Kidney (tissue), 14 donors: Measurements from ENCODE around the gene SPSB3. TPM values are rescaled to one million over a fixed set of nuclear protein-coding genes. Genes with fewer than 3 reads are reported as not detected.

Experiments
- DNase-seq, 5 donors: peaks; one replicate each; pipeline ENCODE4 v3.0.0-alpha.2; 2013 to 2020
- FAIRE-seq: peaks from 2 replicates; lab custom pipeline; 2012; peaks lifted over from hg19 to GRCh38; lab: Jason Lieb, UNC
- H3K27ac ChIP-seq, 2 donors: one replicate each; pipeline ENCODE4 v1.7.0; 2013; ENCODE audit warnings: low read depth in 2 of 2, low read length in 2 of 2, inconsistent platforms in 1 of 2
- H3K27me3 ChIP-seq: one replicate; pipeline ENCODE4 v1.7.1; 2013; ENCODE audit warnings: low read length, inconsistent platforms; ENCODE audit not compliant: control insufficient read depth, insufficient read depth
- H3K36me3 ChIP-seq, 3 donors: one replicate each; pipeline versions ENCODE4 v1.7.0 to v1.7.1; 2013; ENCODE audit warnings: low read length in 3 of 3, control low read depth in 1 of 3, inconsistent platforms in 1 of 3; ENCODE audit not compliant: insufficient read depth in 3 of 3, control insufficient read depth in 2 of 3
- H3K4me1 ChIP-seq, 3 donors: one replicate each; pipeline versions ENCODE4 v1.7.0 to v1.7.1; 2013; ENCODE audit warnings: low read length in 3 of 3, inconsistent platforms in 1 of 3, low read depth in 1 of 3; ENCODE audit not compliant: control insufficient read depth in 2 of 3, insufficient read depth in 2 of 3
- H3K4me3 ChIP-seq, 3 donors: one replicate each; pipeline versions ENCODE4 v1.7.0 to v1.8.1; 2013; ENCODE audit warnings: low read length in 3 of 3, control low read depth in 1 of 3, inconsistent platforms in 1 of 3
- H3K9ac ChIP-seq, 3 donors: one replicate each; pipeline versions ENCODE4 v1.7.0 to v1.7.1; 2013; ENCODE audit warnings: low read length in 3 of 3, control low read depth in 1 of 3, inconsistent platforms in 1 of 3
- H3K9me3 ChIP-seq, 3 donors: one replicate each; pipeline versions ENCODE4 v1.7.0 to v1.7.1; 2013; ENCODE audit warnings: low read length in 3 of 3, control low read depth in 1 of 3, inconsistent platforms in 1 of 3; ENCODE audit not compliant: control insufficient read depth in 2 of 3, insufficient read depth in 1 of 3
- CTCF ChIP-seq: IDR thresholded peaks from 3 replicates; pipeline ENCODE4 v1.5.1; 2012; ENCODE audit warnings: mild to moderate bottlenecking, moderate library complexity, borderline replicate concordance; ENCODE audit not compliant: insufficient read depth; ENCODE audit errors: extremely low read depth
- intact Hi-C: fragments of 100-400 bp; cut with DNase I; formaldehyde crosslinking; loops from one replicate; pipeline ENCODE4 v1.11.1; 2022
- polyA plus RNA-seq: library from polyadenylated mRNA; stranded (reverse); fragments of 350-450 nt; fragmentation: Illumina TruSeq; extraction: RNeasy Lipid Tissue Mini Kit (QIAGEN cat#74804); gene quantifications from one replicate; pipeline ENCODE4 v1.2.3, GENCODE V29; 2014; ENCODE audit warnings: low read depth, low replicate concordance; ENCODE audit not compliant: insufficient read depth
- total RNA-seq: library from RNA; stranded (reverse); fragmentation: NEBNext Ultra II Directional; extraction: Animal tissue kit (Norgen Biotek cat#: 25700); gene quantifications from one replicate; pipeline ENCODE4 v1.2.1, GENCODE V29; 2021
- donor health status: control.
- donor health status: control.
- donor health status: control.
- donor health status: control.
- donor health status: control.
- donor health status: DM: yes; HTN: yes; CAD: no.
- donor health status: Normal renal cell carcinoma (clear cell type).

Gene SPSB3
- total and polyA plus RNA-seq, 2 donors from 2014 or later, result 55.1 to 57.7 TPM

GRCh38 chr16:1772908-1773702 is 9.3 kb downstream of the SPSB3 start, which contains the start of gene MRPS34:
Gene MRPS34, minus strand, starts transcription at chr16:1773134. Its CDS starts 15 bp downstream, at chr16:1773119.
- DNase-seq, result peak; percentile 88 to 95 (median 92)
- Histone ChIP-seq H3K9me3 (no peaks in the 10 kb centered on the region), H3K27me3 (no peaks in the 10 kb centered on the region), H3K4me3 (peak within 1 kb of the TSS; percentile 58 to 81 (median 76)), H3K27ac (peak within 1 kb of the TSS; percentile 85), H3K9ac (peak within 1 kb of the TSS; percentile 39 to 55 (median 55)), H3K36me3 (peaks cover 0 to 4% (median 4%) of the 10 kb centered on the region in 3 donors), H3K4me1 (peaks cover 0 to 24% (median 6%) of the 10 kb centered on the region in 3 donors)
- TF ChIP-seq CTCF, result peak; percentile 69
- no peak for FAIRE-seq
- intact Hi-C loops, result no loop called here

GRCh38 chr16:1772362-1772907 is 9.9 kb downstream of the SPSB3 start, which contains the start of gene EME2:
Gene EME2, plus strand, starts transcription at chr16:1772810. Its CDS starts 418 bp downstream, at chr16:1773228.
- H3K9me3 ChIP-seq, result no peaks in the 10 kb centered on the region
- TF ChIP-seq CTCF, result no peak
- peak within 1 kb of the TSS; percentile 39 to 55 (median 55) for H3K9ac ChIP-seq
- intact Hi-C loops, result no loop called here
- no peak for FAIRE-seq
- peak in 1 of 5 donors; percentile 75 for DNase-seq
- peaks cover 0 to 4% (median 4%) of the 10 kb centered on the region in 3 donors for H3K36me3 ChIP-seq
- H3K27ac ChIP-seq, result peak within 1 kb of the TSS; percentile 85
- H3K4me3 ChIP-seq, result peak within 1 kb of the TSS; percentile 58 to 81 (median 76)
- peaks cover 0 to 24% (median 6%) of the 10 kb centered on the region in 3 donors for H3K4me1 ChIP-seq
- no peaks in the 10 kb centered on the region for H3K27me3 ChIP-seq

- FAIRE-seq, result no peak
- no peak for TF ChIP-seq CTCF
- intact Hi-C loops, result no loop called here
Measured at GRCh38 chr16:1771864-1772361, 10.5 kb downstream of the SPSB3 start.

More at GRCh38 chr16:1771864-1772361, 10.5 kb downstream of the SPSB3 start:
- no peak for DNase-seq
- no peaks in the 10 kb centered on the region for H3K27me3 ChIP-seq
- H3K9me3 ChIP-seq, result no peaks in the 10 kb centered on the region
- H3K9ac ChIP-seq, result peak overlapping the region; percentile 22 to 55 (median 39)
- H3K36me3 ChIP-seq, result peaks cover 0 to 5% (median 4%) of the 10 kb centered on the region in 3 donors
- no peak overlapping the region for H3K27ac ChIP-seq
- peak overlapping the region; percentile 58 to 81 (median 76) for H3K4me3 ChIP-seq
- H3K4me1 ChIP-seq, result peaks cover 0 to 24% (median 6%) of the 10 kb centered on the region in 3 donors
